ENCODE data around the gene BMPR2. TPM values are rescaled to one million over a fixed set of nuclear protein-coding genes. Genes with fewer than 3 reads are reported as not detected.

The BMPR2 gene
- polyA plus RNA-seq, 1 of the 3 experiments (the other 2 are of a cell fraction): 10.2 TPM

GRCh38 chr2:202589582-202589949, 213.4 kb downstream of the BMPR2 start (continued):
- TF ChIP-seq REST (IDR thresholded peaks at IDR 0.05; ENCODE audit: low read depth, low read length) (no peak), GATA2 (CRISPR knock-in tag; IDR thresholded peaks at IDR 0.05) (no peak), FOSL2 (IDR thresholded peaks at IDR 0.05; ENCODE audit: borderline replicate concordance, low read depth) (no peak), SIN3A (IDR thresholded peaks at IDR 0.05; ENCODE audit: borderline replicate concordance, low read depth, low read length) (no peak), JUND (IDR thresholded peaks at IDR 0.05) (no peak), TCF12 (IDR thresholded peaks at IDR 0.05) (no peak)
- TF ChIP-seq, protein P1, sequence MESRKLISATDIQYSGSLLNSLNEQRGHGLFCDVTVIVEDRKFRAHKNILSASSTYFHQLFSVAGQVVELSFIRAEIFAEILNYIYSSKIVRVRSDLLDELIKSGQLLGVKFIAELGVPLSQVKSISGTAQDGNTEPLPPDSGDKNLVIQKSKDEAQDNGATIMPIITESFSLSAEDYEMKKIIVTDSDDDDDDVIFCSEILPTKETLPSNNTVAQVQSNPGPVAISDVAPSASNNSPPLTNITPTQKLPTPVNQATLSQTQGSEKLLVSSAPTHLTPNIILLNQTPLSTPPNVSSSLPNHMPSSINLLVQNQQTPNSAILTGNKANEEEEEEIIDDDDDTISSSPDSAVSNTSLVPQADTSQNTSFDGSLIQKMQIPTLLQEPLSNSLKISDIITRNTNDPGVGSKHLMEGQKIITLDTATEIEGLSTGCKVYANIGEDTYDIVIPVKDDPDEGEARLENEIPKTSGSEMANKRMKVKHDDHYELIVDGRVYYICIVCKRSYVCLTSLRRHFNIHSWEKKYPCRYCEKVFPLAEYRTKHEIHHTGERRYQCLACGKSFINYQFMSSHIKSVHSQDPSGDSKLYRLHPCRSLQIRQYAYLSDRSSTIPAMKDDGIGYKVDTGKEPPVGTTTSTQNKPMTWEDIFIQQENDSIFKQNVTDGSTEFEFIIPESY (IDR thresholded peaks at IDR 0.05; ENCODE audit: borderline replicate concordance, low read depth): no peak

- no peaks in the 10 kb centered on the region for H3K79me2 ChIP-seq (ENCODE audit: insufficient read depth)
- H3F3A ChIP-seq (replicated peaks; ENCODE audit: insufficient read depth): no peaks in the 10 kb centered on the region
- no peak overlapping the region for H3K9ac ChIP-seq
- H3K9me3 ChIP-seq: no peaks in the 10 kb centered on the region
- no peaks in the 10 kb centered on the region for H3K36me3 ChIP-seq (replicated peaks in 1 of 2; ENCODE audit: control insufficient read depth in 1 of 2, insufficient read depth in 2 of 2, low read length in 1 of 2)
- ChIA-PET CTCF (interaction anchor here (2.5 kb wide), 1 partner anchor 279 kb away, joined by 15 read pairs; the partner anchor contains the start of gene ICA1L), POLR2A (no interaction called here)
- H3K4me3 ChIP-seq (ENCODE audit: low read depth in 2 of 2, low read length in 1 of 2): no peak overlapping the region
- H3K27me3 ChIP-seq (ENCODE audit: insufficient read depth): no peaks in the 10 kb centered on the region
- H2AFZ ChIP-seq (ENCODE audit: low read depth): no peak overlapping the region
- no peak overlapping the region for H3K27ac ChIP-seq (ENCODE audit: low read depth in 2 of 2, low read length in 1 of 2)
- H3K9me2 ChIP-seq: no peaks in the 10 kb centered on the region
- no peak overlapping the region for H3K4me2 ChIP-seq
- TF ChIP-seq ELF1 (IDR thresholded peaks at IDR 0.05) (no peak), GABPA (IDR thresholded peaks at IDR 0.05; ENCODE audit: low read depth) (no peak), EP300 (IDR thresholded peaks at IDR 0.05; ENCODE audit: borderline replicate concordance in 1 of 2, low read depth in 1 of 2, low read length in 1 of 2) (no peak), GATA2 (CRISPR knock-in tag; IDR thresholded peaks at IDR 0.05) (no peak), NFIC (IDR thresholded peaks at IDR 0.05; ENCODE audit: borderline replicate concordance) (no peak), YY1 (IDR thresholded peaks at IDR 0.05; ENCODE audit: low read depth) (no peak), TCF12 (IDR thresholded peaks at IDR 0.05) (no peak), POLR2AphosphoS5 (IDR thresholded peaks at IDR 0.05; ENCODE audit: low read depth, low read length) (no peak), TAF1 (IDR thresholded peaks at IDR 0.05; ENCODE audit: borderline replicate concordance, low read depth, low read length) (no peak), FOXJ3 (CRISPR knock-in tag; IDR thresholded peaks at IDR 0.05) (no peak), MXI1 (IDR thresholded peaks at IDR 0.05; ENCODE audit: low read depth, low read length) (no peak), FOXM1 (IDR thresholded peaks at IDR 0.05; ENCODE audit: low read depth) (no peak), RAD21 (IDR thresholded peaks at IDR 0.05; ENCODE audit: low read length) (no peak), CHD2 (IDR thresholded peaks at IDR 0.05; ENCODE audit: low read length, partially characterized antibody) (no peak), FOSL2 (IDR thresholded peaks at IDR 0.05; ENCODE audit: borderline replicate concordance, low read depth) (no peak), JUND (IDR thresholded peaks at IDR 0.05) (no peak), USF2 (IDR thresholded peaks at IDR 0.05; ENCODE audit: borderline replicate concordance, low read depth, low read length) (no peak)
- TF ChIP-seq, protein P2, sequence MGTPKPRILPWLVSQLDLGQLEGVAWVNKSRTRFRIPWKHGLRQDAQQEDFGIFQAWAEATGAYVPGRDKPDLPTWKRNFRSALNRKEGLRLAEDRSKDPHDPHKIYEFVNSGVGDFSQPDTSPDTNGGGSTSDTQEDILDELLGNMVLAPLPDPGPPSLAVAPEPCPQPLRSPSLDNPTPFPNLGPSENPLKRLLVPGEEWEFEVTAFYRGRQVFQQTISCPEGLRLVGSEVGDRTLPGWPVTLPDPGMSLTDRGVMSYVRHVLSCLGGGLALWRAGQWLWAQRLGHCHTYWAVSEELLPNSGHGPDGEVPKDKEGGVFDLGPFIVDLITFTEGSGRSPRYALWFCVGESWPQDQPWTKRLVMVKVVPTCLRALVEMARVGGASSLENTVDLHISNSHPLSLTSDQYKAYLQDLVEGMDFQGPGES (IDR thresholded peaks at IDR 0.05; ENCODE audit: low read depth, low read length): no peak
- DNase-seq: no peak
- 98% methylated on average over 2 of the region's 2 CpGs for WGBS (ENCODE audit: low lambda C conversion rate)
- no peaks in the 10 kb centered on the region for H4K20me1 ChIP-seq (ENCODE audit: insufficient read depth)
- peaks cover 0 to 5% of the 10 kb centered on the region in 2 experiments; a peak in 1 of 4 replicates for H3K4me1 ChIP-seq (ENCODE audit: control insufficient read depth in 1 of 2, insufficient read depth in 2 of 2, low read depth in 1 of 2, low read length in 1 of 2)
Observed at GRCh38 chr2:202592566-202592965, 216.4 kb downstream of the BMPR2 start.
